Fibroblast of pulmonary artery (primary cell): Measurements from ENCODE around the gene PTPRG.

ENCODE experiments used
- DNase-seq: peaks from one replicate; pipeline ENCODE4 v3.0.0-alpha.2; 2010; ENCODE audit warnings: low read depth
- H3K4me3 ChIP-seq: replicated peaks from 2 replicates; pipeline ENCODE4 v1.5.1; 2011; ENCODE audit warnings: low read depth, mild to moderate bottlenecking, control low read depth, low read length, moderate library complexity
- TF ChIP-seq, protein P1 (sequence below): IDR thresholded peaks from 2 replicates; pipeline ENCODE4 v1.5.1; 2011; ENCODE audit warnings: mild to moderate bottlenecking, control low read depth, low read length, inconsistent platforms; ENCODE audit errors: missing control alignments

PTPRG gene

GRCh38 chr3:61583890-61584875 lies 22.8 kb downstream of the PTPRG start:
- no peak overlapping the region for H3K4me3 ChIP-seq
- DNase-seq: no peak
- TF ChIP-seq, protein P1, sequence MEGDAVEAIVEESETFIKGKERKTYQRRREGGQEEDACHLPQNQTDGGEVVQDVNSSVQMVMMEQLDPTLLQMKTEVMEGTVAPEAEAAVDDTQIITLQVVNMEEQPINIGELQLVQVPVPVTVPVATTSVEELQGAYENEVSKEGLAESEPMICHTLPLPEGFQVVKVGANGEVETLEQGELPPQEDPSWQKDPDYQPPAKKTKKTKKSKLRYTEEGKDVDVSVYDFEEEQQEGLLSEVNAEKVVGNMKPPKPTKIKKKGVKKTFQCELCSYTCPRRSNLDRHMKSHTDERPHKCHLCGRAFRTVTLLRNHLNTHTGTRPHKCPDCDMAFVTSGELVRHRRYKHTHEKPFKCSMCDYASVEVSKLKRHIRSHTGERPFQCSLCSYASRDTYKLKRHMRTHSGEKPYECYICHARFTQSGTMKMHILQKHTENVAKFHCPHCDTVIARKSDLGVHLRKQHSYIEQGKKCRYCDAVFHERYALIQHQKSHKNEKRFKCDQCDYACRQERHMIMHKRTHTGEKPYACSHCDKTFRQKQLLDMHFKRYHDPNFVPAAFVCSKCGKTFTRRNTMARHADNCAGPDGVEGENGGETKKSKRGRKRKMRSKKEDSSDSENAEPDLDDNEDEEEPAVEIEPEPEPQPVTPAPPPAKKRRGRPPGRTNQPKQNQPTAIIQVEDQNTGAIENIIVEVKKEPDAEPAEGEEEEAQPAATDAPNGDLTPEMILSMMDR: no peak

GRCh38 chr3:61589856-61590255 lies 28.5 kb downstream of the PTPRG start:
- TF ChIP-seq, protein P1: no peak
- no peak overlapping the region for H3K4me3 ChIP-seq
- peak; percentile 63 for DNase-seq

- TF ChIP-seq, protein P1: no peak
- H3K4me3 ChIP-seq: no peak overlapping the region
- no peak for DNase-seq
Measured at GRCh38 chr3:61591300-61591699, 29.9 kb downstream of the PTPRG start.

- TF ChIP-seq, protein P1: no peak
- no peak overlapping the region for H3K4me3 ChIP-seq
- DNase-seq: no peak
Measured at GRCh38 chr3:61593446-61594029, 32.2 kb downstream of the PTPRG start.

DNA sequence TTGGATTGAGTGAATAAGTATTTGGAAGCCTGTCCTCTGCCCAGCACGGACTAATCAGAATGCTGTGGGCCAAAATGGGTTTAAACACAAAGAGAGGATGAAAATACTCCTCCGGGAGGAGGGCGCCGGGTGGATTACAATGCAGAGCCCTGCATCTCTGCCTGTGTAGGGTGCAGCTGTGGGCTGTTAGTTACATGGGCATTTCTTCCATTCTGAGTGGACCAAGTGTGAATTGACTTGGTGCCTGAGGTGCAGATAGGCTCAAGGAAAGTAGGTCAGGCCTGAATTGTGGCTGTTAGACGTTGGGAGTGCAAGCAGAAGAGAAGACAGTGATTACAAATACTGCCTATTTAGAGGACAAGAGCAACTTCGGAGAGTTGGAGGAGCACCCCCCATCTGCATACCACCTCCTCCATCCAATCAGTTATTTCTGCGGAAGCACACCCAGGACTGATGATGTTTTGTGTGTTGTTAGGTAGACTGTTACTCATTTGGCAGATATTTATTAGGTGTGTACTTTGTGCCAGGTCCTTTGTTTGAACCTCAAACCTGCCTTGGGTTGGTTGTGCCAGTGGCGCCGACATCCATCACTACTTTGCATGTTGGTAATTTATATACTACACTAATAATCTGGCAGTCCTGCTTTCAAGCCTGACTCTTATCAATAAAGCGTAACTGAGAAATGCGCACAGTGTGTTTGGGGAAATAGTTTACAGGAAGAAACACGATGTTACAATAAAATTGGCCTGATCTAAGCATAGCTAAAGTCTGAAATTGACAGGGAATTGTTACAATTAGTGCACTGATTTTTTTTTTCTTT lies 33.0 kb downstream of the PTPRG start:
- TF ChIP-seq, protein P1: no peak
- DNase-seq: no peak
- H3K4me3 ChIP-seq: no peak overlapping the region

DNA sequence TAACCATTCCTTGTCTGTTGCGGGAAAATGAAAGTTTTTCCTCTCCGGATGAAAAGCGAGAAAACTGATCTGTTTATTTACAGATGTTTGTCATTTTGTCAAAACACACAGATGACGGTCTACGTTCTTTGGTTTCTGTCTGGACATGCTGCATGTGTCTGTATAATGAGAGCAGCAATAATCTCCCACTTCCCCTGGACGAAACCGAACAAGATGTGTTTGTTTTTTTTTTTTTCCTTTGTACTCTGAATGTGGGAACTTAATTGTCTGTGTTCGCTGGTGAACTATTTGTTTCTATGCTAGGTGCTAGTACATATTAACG lies 33.6 kb downstream of the PTPRG start:
- H3K4me3 ChIP-seq: no peak overlapping the region
- TF ChIP-seq, protein P1: no peak
- no peak for DNase-seq
